ENCODE measurements around the gene REEP1.

DNA sequence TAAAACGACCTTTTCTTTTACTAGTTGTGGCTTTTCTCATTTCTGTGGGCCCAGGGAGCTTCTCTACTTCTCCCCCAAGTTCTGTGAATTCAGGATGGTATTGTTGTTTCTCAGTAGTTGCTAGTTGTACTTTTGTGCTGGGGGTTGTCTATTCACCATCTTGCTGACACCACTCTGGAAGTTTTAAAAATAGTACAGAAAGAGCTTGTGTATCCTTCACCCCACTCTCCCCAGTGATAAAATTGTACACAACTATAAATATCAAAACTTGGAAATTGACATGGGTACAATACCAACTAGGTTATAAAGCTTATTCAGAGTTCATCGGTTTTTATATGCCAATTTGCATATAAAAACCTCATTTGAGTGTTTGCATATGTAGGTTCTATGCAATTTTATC lies 45.3 kb upstream of the REEP1 start:
- no peak for TF ChIP-seq EZH2 (IDR thresholded peaks at IDR 0.05; ENCODE audit: borderline replicate concordance, low read depth, low read length, poor library complexity, severe bottlenecking)
- TF ChIP-seq, protein P1, sequence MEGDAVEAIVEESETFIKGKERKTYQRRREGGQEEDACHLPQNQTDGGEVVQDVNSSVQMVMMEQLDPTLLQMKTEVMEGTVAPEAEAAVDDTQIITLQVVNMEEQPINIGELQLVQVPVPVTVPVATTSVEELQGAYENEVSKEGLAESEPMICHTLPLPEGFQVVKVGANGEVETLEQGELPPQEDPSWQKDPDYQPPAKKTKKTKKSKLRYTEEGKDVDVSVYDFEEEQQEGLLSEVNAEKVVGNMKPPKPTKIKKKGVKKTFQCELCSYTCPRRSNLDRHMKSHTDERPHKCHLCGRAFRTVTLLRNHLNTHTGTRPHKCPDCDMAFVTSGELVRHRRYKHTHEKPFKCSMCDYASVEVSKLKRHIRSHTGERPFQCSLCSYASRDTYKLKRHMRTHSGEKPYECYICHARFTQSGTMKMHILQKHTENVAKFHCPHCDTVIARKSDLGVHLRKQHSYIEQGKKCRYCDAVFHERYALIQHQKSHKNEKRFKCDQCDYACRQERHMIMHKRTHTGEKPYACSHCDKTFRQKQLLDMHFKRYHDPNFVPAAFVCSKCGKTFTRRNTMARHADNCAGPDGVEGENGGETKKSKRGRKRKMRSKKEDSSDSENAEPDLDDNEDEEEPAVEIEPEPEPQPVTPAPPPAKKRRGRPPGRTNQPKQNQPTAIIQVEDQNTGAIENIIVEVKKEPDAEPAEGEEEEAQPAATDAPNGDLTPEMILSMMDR (conservative IDR thresholded peaks at IDR 0.05; ENCODE audit: low read depth, low read length), result no peak
